GM21619 (cell line): ENCODE data around the gene MS4A10.
"Not testable (repeated sequence)": the region's sequence is repeated elsewhere in the genome, so short reads cannot be mapped to it uniquely, and the experiment has no call there.

Source experiments
- ATAC-seq: cut with Tn5 transposase; IDR thresholded peaks from one replicate; pipeline ENCODE4 v1.9.1; 2021; ENCODE audit not compliant: unreplicated experiment

Gene MS4A10

GRCh38 chr11:60823745-60824306 is 38.7 kb downstream of the MS4A10 start:
- ATAC-seq: not testable (repeated sequence)

GRCh38 chr11:60825118-60825517 is 40.0 kb downstream of the MS4A10 start:
- ATAC-seq: no peak

- ATAC-seq: no peak
These were observed 40.7 kb downstream of the MS4A10 start for GRCh38 chr11:60825790-60826189.

- ATAC-seq: no peak
These were observed 45.5 kb downstream of the MS4A10 start for GRCh38 chr11:60830478-60831142.

- peak; percentile 73 for ATAC-seq
These were observed 46.0 kb downstream of the MS4A10 start for GRCh38 chr11:60831143-60831500.

GRCh38 chr11:60831501-60832079 is 46.5 kb downstream of the MS4A10 start:
- no peak for ATAC-seq

- ATAC-seq: no peak
These were observed 49.8 kb downstream of the MS4A10 start for GRCh38 chr11:60834742-60835533.

- ATAC-seq: no peak
These were observed 50.4 kb downstream of the MS4A10 start for GRCh38 chr11:60835534-60835846.

GRCh38 chr11:60836866-60837515 is 51.9 kb downstream of the MS4A10 start:
- ATAC-seq: no peak

GRCh38 chr11:60838132-60838531 is 53.0 kb downstream of the MS4A10 start:
- ATAC-seq: no peak

GRCh38 chr11:60840470-60841430 is 55.6 kb downstream of the MS4A10 start:
- ATAC-seq: no peak

- ATAC-seq: peak; percentile 80
These were observed 56.9 kb downstream of the MS4A10 start, which contains the start of gene CCDC86 for GRCh38 chr11:60841797-60842667. CCDC86 (plus strand) TSS chr11:60842113; CDS start chr11:60842125, 12 bp downstream.

GRCh38 chr11:60842668-60843600 is 57.8 kb downstream of the MS4A10 start:
- ATAC-seq: no peak

- ATAC-seq: no peak
These were observed 59.1 kb downstream of the MS4A10 start for GRCh38 chr11:60844045-60844869.

- no peak for ATAC-seq
These were observed 59.7 kb downstream of the MS4A10 start for GRCh38 chr11:60844870-60845221.

- ATAC-seq: no peak
These were observed 60.2 kb downstream of the MS4A10 start for GRCh38 chr11:60845338-60845737.

GRCh38 chr11:60847281-60847680 is 62.1 kb downstream of the MS4A10 start:
- ATAC-seq: no peak
